ENCODE measurements around the gene ZNF768. TPM values are rescaled to one million over a fixed set of nuclear protein-coding genes. Genes with fewer than 3 reads are reported as not detected.
A peak's percentile ranks its signal among the peaks of the same experiment; 100 is the strongest.

ZNF768 gene
- total RNA-seq (4.0 TPM), polyA plus RNA-seq (1 to 10 TPM in 1 of 4 donors, under 1 TPM in 3; 0.40 to 1.2 (median 0.66) TPM)

GRCh38 chr16:30526137-30526822 is at the start of gene ZNF768:
TSS of gene ZNF768 (minus strand) at chr16:30526566. CDS start at chr16:30526413, 153 bp downstream.
- peak within 1 kb of the TSS; percentile 90 to 94 (median 92) for H3K27ac Mint-ChIP-seq
- peaks cover 0 to 2% (median 0%) of the 10 kb centered on the region in 7 donors for H3K9me3 Mint-ChIP-seq
- H3K4me1 Mint-ChIP-seq = peaks cover 8 to 36% (median 13%) of the 10 kb centered on the region in 4 donors
- DNase-seq = peak in 1 of 3 donors; percentile 36
- H3K27me3 Mint-ChIP-seq = no peaks in the 10 kb centered on the region
- peaks cover 7% of the 10 kb centered on the region for H3K36me3 ChIP-seq (ENCODE audit: control insufficient read depth, insufficient read depth, low read length)
- no peaks in the 10 kb centered on the region for H3K9me3 ChIP-seq (ENCODE audit: control insufficient read depth in 2 of 2, low read length in 2 of 2)
- H3K27ac ChIP-seq (ENCODE audit: insufficient read depth, low read length, poor library complexity, severe bottlenecking) = peak within 1 kb of the TSS; percentile 71
- peak within 1 kb of the TSS; percentile 89 to 95 (median 91) for H3K4me3 Mint-ChIP-seq
- ATAC-seq (ENCODE audit: low read depth in 2 of 2) = peak; percentile 7 to 12
- peak within 1 kb of the TSS; percentile 13 for H3K4me3 ChIP-seq (ENCODE audit: low read depth, low read length)
- H3K4me1 ChIP-seq (ENCODE audit: control insufficient read depth, insufficient read depth, low read length, poor library complexity, severe bottlenecking) = peaks cover 15% of the 10 kb centered on the region
- peaks cover 14% of the 10 kb centered on the region for H3K36me3 Mint-ChIP-seq
- no peaks in the 10 kb centered on the region for H3K27me3 ChIP-seq (ENCODE audit: control insufficient read depth, insufficient read depth, low read length)

GRCh38 chr16:30574678-30575077 is 48.3 kb upstream of the ZNF768 start:
- no peak overlapping the region for H3K4me3 ChIP-seq (ENCODE audit: low read depth, low read length)

GRCh38 chr16:30571445-30572322 is 45.3 kb upstream of the ZNF768 start, which contains the start of gene ZNF688:
TSS of gene ZNF688 (minus strand) at chr16:30571714. CDS start at chr16:30571629, 85 bp downstream.
- peaks cover 50% of the 10 kb centered on the region for H3K4me1 ChIP-seq (ENCODE audit: control insufficient read depth, insufficient read depth, low read length, poor library complexity, severe bottlenecking)
- peak within 1 kb of the TSS; percentile 93 to 99 (median 94) for H3K4me3 Mint-ChIP-seq
- no peaks in the 10 kb centered on the region for H3K9me3 Mint-ChIP-seq
- DNase-seq (peak; percentile 95 to 99 (median 97)), ATAC-seq (ENCODE audit: low read depth in 2 of 2) (peak; percentile 82 to 83)
- no peaks in the 10 kb centered on the region for H3K9me3 ChIP-seq (ENCODE audit: control insufficient read depth in 2 of 2, low read length in 2 of 2)
- no peaks in the 10 kb centered on the region for H3K27me3 Mint-ChIP-seq
- no peaks in the 10 kb centered on the region for H3K36me3 Mint-ChIP-seq
- H3K27ac ChIP-seq (ENCODE audit: insufficient read depth, low read length, poor library complexity, severe bottlenecking) = peak within 1 kb of the TSS; percentile 97
- H3K36me3 ChIP-seq (ENCODE audit: control insufficient read depth, insufficient read depth, low read length) = no peaks in the 10 kb centered on the region
- peaks cover 17 to 48% (median 27%) of the 10 kb centered on the region in 4 donors for H3K4me1 Mint-ChIP-seq
- H3K4me3 ChIP-seq (ENCODE audit: low read depth, low read length) = peak within 1 kb of the TSS; percentile 88
- H3K27ac Mint-ChIP-seq = peak within 1 kb of the TSS; percentile 95 to 99 (median 97)
- no peaks in the 10 kb centered on the region for H3K27me3 ChIP-seq (ENCODE audit: control insufficient read depth, insufficient read depth, low read length)

More at GRCh38 chr16:30574678-30575077, 48.3 kb upstream of the ZNF768 start:
- Histone ChIP-seq H3K27me3 (ENCODE audit: control insufficient read depth, insufficient read depth, low read length) (no peaks in the 10 kb centered on the region), H3K36me3 (ENCODE audit: control insufficient read depth, insufficient read depth, low read length) (no peaks in the 10 kb centered on the region), H3K4me1 (ENCODE audit: control insufficient read depth, insufficient read depth, low read length, poor library complexity, severe bottlenecking) (peaks cover 23% of the 10 kb centered on the region), H3K27ac (ENCODE audit: insufficient read depth, low read length, poor library complexity, severe bottlenecking) (no peak overlapping the region), H3K9me3 (ENCODE audit: control insufficient read depth in 2 of 2, low read length in 2 of 2) (no peaks in the 10 kb centered on the region)
- Mint-ChIP-seq H3K4me1 (peaks cover 5 to 25% (median 14%) of the 10 kb centered on the region in 4 donors), H3K27me3 (no peaks in the 10 kb centered on the region), H3K27ac (peak overlapping the region in 1 of 3 donors; percentile 82), H3K9me3 (no peaks in the 10 kb centered on the region), H3K36me3 (no peaks in the 10 kb centered on the region), H3K4me3 (peak overlapping the region in 1 of 4 donors; percentile 45)
- no peak for ATAC-seq (ENCODE audit: low read depth in 2 of 2)
- no peak for DNase-seq

- Mint-ChIP-seq H3K9me3 (no peaks in the 10 kb centered on the region), H3K27me3 (no peaks in the 10 kb centered on the region), H3K4me1 (peaks cover 17 to 54% (median 31%) of the 10 kb centered on the region in 4 donors), H3K36me3 (no peaks in the 10 kb centered on the region), H3K4me3 (peak overlapping the region; percentile 86 to 94 (median 90)), H3K27ac (peak overlapping the region; percentile 95 to 99 (median 96))
- no peaks in the 10 kb centered on the region for H3K9me3 ChIP-seq (ENCODE audit: control insufficient read depth in 2 of 2, low read length in 2 of 2)
- H3K27ac ChIP-seq (ENCODE audit: insufficient read depth, low read length, poor library complexity, severe bottlenecking) = peak overlapping the region; percentile 97
- peak overlapping the region; percentile 70 for H3K4me3 ChIP-seq (ENCODE audit: low read depth, low read length)
- H3K4me1 ChIP-seq (ENCODE audit: control insufficient read depth, insufficient read depth, low read length, poor library complexity, severe bottlenecking) = peaks cover 50% of the 10 kb centered on the region
- H3K36me3 ChIP-seq (ENCODE audit: control insufficient read depth, insufficient read depth, low read length) = no peaks in the 10 kb centered on the region
- ATAC-seq (ENCODE audit: low read depth in 2 of 2) (no peak), DNase-seq (no peak)
- no peaks in the 10 kb centered on the region for H3K27me3 ChIP-seq (ENCODE audit: control insufficient read depth, insufficient read depth, low read length)
Observed at GRCh38 chr16:30570636-30571444, 44.5 kb upstream of the ZNF768 start.

- H3K4me1 Mint-ChIP-seq = peaks cover 16 to 54% (median 32%) of the 10 kb centered on the region in 4 donors
- Histone ChIP-seq H3K27me3 (ENCODE audit: control insufficient read depth, insufficient read depth, low read length) (no peaks in the 10 kb centered on the region), H3K27ac (ENCODE audit: insufficient read depth, low read length, poor library complexity, severe bottlenecking) (peak overlapping the region; percentile 95), H3K4me1 (ENCODE audit: control insufficient read depth, insufficient read depth, low read length, poor library complexity, severe bottlenecking) (peaks cover 50% of the 10 kb centered on the region), H3K9me3 (ENCODE audit: control insufficient read depth in 2 of 2, low read length in 2 of 2) (no peaks in the 10 kb centered on the region), H3K4me3 (ENCODE audit: low read depth, low read length) (peak overlapping the region; percentile 70), H3K36me3 (ENCODE audit: control insufficient read depth, insufficient read depth, low read length) (no peaks in the 10 kb centered on the region)
- no peaks in the 10 kb centered on the region for H3K27me3 Mint-ChIP-seq
- H3K9me3 Mint-ChIP-seq = no peaks in the 10 kb centered on the region
- no peak for DNase-seq
- H3K4me3 Mint-ChIP-seq = peak overlapping the region; percentile 86 to 94 (median 88)
- H3K36me3 Mint-ChIP-seq = no peaks in the 10 kb centered on the region
- H3K27ac Mint-ChIP-seq = peak overlapping the region; percentile 51 to 95 (median 91)
- no peak for ATAC-seq (ENCODE audit: low read depth in 2 of 2)
Observed at GRCh38 chr16:30569746-30570635, 43.6 kb upstream of the ZNF768 start.

GRCh38 chr16:30569281-30569680 is 42.9 kb upstream of the ZNF768 start:
- Histone ChIP-seq H3K4me3 (ENCODE audit: low read depth, low read length) (no peak overlapping the region), H3K36me3 (ENCODE audit: control insufficient read depth, insufficient read depth, low read length) (no peaks in the 10 kb centered on the region), H3K9me3 (ENCODE audit: control insufficient read depth in 2 of 2, low read length in 2 of 2) (no peaks in the 10 kb centered on the region), H3K27me3 (ENCODE audit: control insufficient read depth, insufficient read depth, low read length) (no peaks in the 10 kb centered on the region), H3K4me1 (ENCODE audit: control insufficient read depth, insufficient read depth, low read length, poor library complexity, severe bottlenecking) (peaks cover 50% of the 10 kb centered on the region), H3K27ac (ENCODE audit: insufficient read depth, low read length, poor library complexity, severe bottlenecking) (peak overlapping the region; percentile 95)
- Mint-ChIP-seq H3K27me3 (no peaks in the 10 kb centered on the region), H3K4me1 (peaks cover 13 to 54% (median 32%) of the 10 kb centered on the region in 4 donors), H3K9me3 (no peaks in the 10 kb centered on the region), H3K27ac (peak overlapping the region in 2 of 3 donors; percentile 25 to 92), H3K36me3 (no peaks in the 10 kb centered on the region), H3K4me3 (peak overlapping the region in 3 of 4 donors; percentile 15 to 87 (median 16))
- ATAC-seq (ENCODE audit: low read depth in 2 of 2) (no peak), DNase-seq (no peak)

Measured in CD4-positive, CD25-positive, alpha-beta regulatory T cell (primary cell).